Astrocyte of the cerebellum (primary cell): ENCODE results near the gene EEF1B2.

Experiments used
- DNase-seq: peaks from one replicate; pipeline ENCODE4 v3.0.0-alpha.2; 2011; ENCODE audit warnings: low read depth
- H3K4me3 ChIP-seq: 2 replicates; pipeline ENCODE4 v1.5.1; 2011; ENCODE audit warnings: mild to moderate bottlenecking, low read depth, low read length, moderate library complexity
- in situ Hi-C: cut with HindIII; loops from 2 replicates; pipeline ENCODE4 v1.10.0; 2017; ENCODE audit warnings: low sequenced_read_pairs
- TF ChIP-seq, protein P1 (sequence below): IDR thresholded peaks from 2 replicates; pipeline ENCODE4 v1.5.1; 2012; ENCODE audit warnings: low read length, low read depth, moderate library complexity, mild to moderate bottlenecking; ENCODE audit errors: missing control alignments

Gene EEF1B2

DNA sequence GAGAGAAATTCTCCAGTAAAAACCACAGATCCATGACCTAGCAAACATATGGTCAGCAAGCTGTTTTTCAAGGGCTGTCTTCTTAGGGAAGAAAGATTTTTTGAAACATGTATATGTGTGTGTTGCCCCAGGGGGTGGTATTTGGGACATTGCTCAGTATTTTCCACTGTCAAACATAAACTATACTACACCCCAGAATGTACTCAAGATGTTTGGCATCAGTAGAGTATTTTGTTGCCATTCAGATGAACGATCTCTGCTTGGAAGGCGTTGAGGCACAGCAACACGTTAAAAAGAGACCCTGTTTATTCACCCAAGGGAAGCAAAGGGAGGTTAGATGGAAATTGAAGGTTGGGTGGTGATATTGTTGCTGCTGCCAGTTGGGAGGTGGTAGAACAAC is 30.0 kb downstream of the EEF1B2 start:
- no peak for DNase-seq
- H3K4me3 ChIP-seq = no peak overlapping the region
- in situ Hi-C loops = no loop called here
- TF ChIP-seq, protein P1, sequence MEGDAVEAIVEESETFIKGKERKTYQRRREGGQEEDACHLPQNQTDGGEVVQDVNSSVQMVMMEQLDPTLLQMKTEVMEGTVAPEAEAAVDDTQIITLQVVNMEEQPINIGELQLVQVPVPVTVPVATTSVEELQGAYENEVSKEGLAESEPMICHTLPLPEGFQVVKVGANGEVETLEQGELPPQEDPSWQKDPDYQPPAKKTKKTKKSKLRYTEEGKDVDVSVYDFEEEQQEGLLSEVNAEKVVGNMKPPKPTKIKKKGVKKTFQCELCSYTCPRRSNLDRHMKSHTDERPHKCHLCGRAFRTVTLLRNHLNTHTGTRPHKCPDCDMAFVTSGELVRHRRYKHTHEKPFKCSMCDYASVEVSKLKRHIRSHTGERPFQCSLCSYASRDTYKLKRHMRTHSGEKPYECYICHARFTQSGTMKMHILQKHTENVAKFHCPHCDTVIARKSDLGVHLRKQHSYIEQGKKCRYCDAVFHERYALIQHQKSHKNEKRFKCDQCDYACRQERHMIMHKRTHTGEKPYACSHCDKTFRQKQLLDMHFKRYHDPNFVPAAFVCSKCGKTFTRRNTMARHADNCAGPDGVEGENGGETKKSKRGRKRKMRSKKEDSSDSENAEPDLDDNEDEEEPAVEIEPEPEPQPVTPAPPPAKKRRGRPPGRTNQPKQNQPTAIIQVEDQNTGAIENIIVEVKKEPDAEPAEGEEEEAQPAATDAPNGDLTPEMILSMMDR = no peak

DNA sequence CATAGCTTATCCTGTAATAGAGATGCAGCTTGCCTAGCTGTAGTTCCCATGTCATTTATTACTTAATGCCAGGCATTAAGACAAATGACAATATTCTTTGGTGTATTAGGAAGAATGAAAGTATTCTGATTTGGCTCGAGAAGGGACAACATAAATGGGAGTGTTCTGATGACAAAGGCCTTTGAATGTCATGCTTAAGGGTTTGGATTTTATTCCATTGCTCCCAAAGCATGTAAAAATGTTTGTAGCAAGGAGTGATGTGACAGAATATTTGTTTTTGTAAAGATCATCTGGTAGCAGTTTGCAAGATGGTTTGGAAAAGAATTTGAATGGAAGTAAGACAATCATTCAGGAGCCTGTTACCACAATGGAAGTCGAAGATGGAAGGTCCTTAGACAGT is 30.4 kb downstream of the EEF1B2 start:
- no peak overlapping the region for H3K4me3 ChIP-seq
- in situ Hi-C loops = no loop called here
- no peak for DNase-seq
- TF ChIP-seq, protein P1 = no peak

DNA sequence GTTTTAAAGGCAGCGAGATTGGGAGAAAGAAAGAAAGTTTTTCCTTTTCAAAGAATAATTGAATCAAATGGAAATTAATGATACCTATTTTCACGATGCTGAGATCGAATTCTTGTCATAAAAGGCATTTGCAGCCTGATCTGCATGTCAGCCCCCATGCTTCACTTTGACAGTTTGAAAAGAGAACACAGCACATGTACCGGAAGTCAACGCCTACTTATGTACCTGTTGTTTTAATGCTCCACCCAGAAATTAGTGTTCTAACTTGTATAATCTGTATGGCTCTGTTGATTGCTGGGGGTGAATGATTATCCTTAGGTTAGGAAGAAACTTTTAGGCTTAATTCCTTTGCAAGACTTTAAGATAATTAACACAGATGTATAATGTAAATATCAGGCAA is 31.0 kb downstream of the EEF1B2 start:
- in situ Hi-C loops = no loop called here
- H3K4me3 ChIP-seq = no peak overlapping the region
- TF ChIP-seq, protein P1 = no peak
- no peak for DNase-seq

DNA sequence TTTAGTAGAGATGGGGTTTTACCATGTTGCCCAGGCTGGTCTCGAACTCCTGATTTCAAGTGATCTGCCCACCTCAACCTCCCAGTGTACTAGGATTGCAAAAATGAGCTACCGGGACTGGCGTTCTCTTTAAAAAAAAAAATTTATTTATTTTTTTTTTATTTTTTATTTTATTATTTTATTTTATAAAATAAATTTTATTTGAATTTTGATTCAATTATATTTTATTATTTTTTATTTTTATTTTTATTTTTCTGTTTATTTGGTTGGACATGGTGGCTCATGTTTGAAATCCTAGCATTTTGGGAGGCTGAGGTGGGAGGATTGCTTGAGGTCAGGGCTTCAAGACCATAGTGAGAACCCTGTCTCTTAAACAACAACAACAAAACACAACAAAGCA is 32.5 kb downstream of the EEF1B2 start:
- in situ Hi-C loops = no loop called here
- no peak overlapping the region for H3K4me3 ChIP-seq
- DNase-seq = no peak
- TF ChIP-seq, protein P1 = no peak

DNA sequence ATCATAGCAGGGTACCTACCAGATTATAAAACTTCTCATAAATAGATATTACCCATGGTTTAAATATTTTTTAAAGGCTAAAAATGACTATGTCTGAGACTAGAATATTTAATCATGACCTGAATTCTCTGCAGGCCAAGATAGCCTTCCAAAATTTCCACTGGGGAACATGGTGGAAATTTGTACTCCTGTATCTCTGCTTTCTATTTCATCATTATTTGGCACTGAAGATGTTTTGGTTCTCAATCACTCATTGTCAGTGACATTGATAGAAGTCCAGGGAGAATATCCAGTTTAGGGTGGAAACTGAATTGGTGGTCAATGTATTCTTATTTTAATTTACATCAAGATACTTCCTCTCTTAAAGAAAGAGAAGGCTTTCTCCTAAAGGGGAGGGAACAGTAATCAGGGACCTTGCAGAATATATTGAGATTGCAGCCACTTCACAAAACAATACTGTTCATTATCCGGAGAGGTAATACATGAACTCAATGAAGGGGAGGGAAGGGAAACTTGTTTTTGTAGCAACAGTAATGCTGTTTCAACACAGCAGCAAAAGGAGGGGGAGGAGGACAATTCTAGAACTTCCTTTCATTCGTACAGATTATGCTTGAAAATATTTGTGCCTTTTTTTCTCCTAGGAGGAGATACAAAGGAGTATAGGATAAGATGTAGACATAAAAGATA is 34.1 kb downstream of the EEF1B2 start:
- DNase-seq = no peak
- H3K4me3 ChIP-seq = no peak overlapping the region
- in situ Hi-C loops = no loop called here
- TF ChIP-seq, protein P1 = no peak

DNA sequence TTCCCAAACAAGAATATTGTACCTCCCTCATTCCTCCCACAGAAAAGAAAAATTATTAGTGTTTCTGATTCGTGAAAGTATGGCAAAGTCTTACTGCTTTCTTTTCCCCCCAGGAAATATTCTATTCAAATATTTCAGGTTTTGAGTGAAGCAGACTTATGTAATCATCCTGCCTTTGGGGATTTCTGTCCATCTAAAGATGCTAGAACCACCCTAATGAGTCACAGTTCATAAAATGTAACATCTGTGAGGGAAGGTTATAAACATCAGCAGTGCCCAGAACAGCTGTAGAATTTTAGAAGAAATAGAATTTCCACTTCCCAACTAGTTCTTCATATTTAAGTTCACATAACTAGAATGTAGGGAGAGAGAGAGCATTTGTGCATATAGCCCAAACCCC is 39.0 kb downstream of the EEF1B2 start:
- in situ Hi-C loops = no loop called here
- no peak for DNase-seq
- TF ChIP-seq, protein P1 = no peak
- no peak overlapping the region for H3K4me3 ChIP-seq
